K562 (cell line): ENCODE results near the gene AAK1. TPM values are rescaled to one million over a fixed set of nuclear protein-coding genes. Genes with fewer than 3 reads are reported as not detected.

Experiments used
- CHD1 ChIP-seq: fragments of 200-600 bp; sonication (generic); IDR thresholded peaks from one replicate; pipeline ENCODE4 v1.6.1; 2012; ENCODE audit warnings: mild to moderate bottlenecking, moderate library complexity, low read length, inconsistent platforms
- EP400 ChIP-seq: fragments of 450-650 bp; IDR thresholded peaks from 2 replicates; pipeline ENCODE4 v1.6.1; 2017; ENCODE audit warnings: antibody characterized with exemption, mild to moderate bottlenecking, moderate library complexity
- FOXM1 ChIP-seq, 2 experiments: fragments of 450-650 bp in 1 of 2; sonication (generic) in 1 of 2; formaldehyde crosslinking in 1 of 2; IDR thresholded peaks; 2 replicates each; pipeline versions ENCODE4 v1.6.1 to v1.9.0; 2017 to 2022; ENCODE audit warnings: low read depth in 2 of 2, mild to moderate bottlenecking in 2 of 2, missing genetic modification reagents in 1 of 2, moderate library complexity in 1 of 2
- LARP7 ChIP-seq: fragments of 450-650 bp; IDR thresholded peaks from 2 replicates; pipeline ENCODE4 v1.6.1; 2016
- LCOR ChIP-seq: sonication (generic); formaldehyde crosslinking; IDR thresholded peaks from 2 replicates; pipeline ENCODE4 v1.8.0; 2022; ENCODE audit warnings: mild to moderate bottlenecking, missing genetic modification reagents
- PPARD ChIP-seq: fragments of 250-450 bp; sonication (Bioruptor Pico); IDR thresholded peaks from 2 replicates; pipeline ENCODE4 v1.8.0; 2022; ENCODE audit warnings: inconsistent platforms, mild to moderate bottlenecking, moderate library complexity
- PRMT5 ChIP-seq: sonication (generic); formaldehyde crosslinking; IDR thresholded peaks from 2 replicates; pipeline ENCODE4 v1.5.0; 2020; ENCODE audit warnings: missing genetic modification reagents
- SNIP1 ChIP-seq: fragments of 450-650 bp; IDR thresholded peaks from 2 replicates; pipeline ENCODE4 v1.7.1; 2017; ENCODE audit warnings: low read depth, mild to moderate bottlenecking
- ZNF124 ChIP-seq: sonication (generic); formaldehyde crosslinking; IDR thresholded peaks from 2 replicates; pipeline ENCODE4 v1.8.1; 2022; ENCODE audit warnings: missing genetic modification reagents
- ZNF134 ChIP-seq: fragments of 250-450 bp; sonication (Bioruptor Pico); conservative IDR thresholded peaks from 2 replicates; pipeline ENCODE4 v1.4.0; 2020
- ZNF316 ChIP-seq: fragments of 450-650 bp; IDR thresholded peaks from 2 replicates; pipeline ENCODE4 v1.6.1; 2016
- ZNF717 ChIP-seq: fragments of 250-450 bp; sonication (Bioruptor Pico); IDR thresholded peaks from 2 replicates; pipeline ENCODE4 v1.5.0; 2021
- polyA plus RNA-seq, 8 experiments: library from polyadenylated mRNA; depleted of rRNA in 4 of 8; stranded (reverse) in 5 of 8; unstranded in 3 of 8; fragments of >200 nt; fragmentation: Nextera tagmentation in 2 of 8; fragmentation: Illumina TruSeq in 1 of 8; extraction: Ambion mirVana in 2 of 8; extraction: Trizol in 1 of 8; gene quantifications; 2 replicates each; pipeline versions ENCODE4 v1.2.1 to v1.2.3, GENCODE V29; 2011 to 2014; ENCODE audit warnings: inconsistent platforms in 1 of 8, missing spikeins in 1 of 8
- total RNA-seq, 7 experiments: library from RNA; depleted of rRNA in 6 of 7; stranded (reverse); fragments of >200 nt in 6 of 7; fragmentation: Illumina TruSeq in 2 of 7; extraction: Trizol in 2 of 7; gene quantifications; 2 replicates each; pipeline versions ENCODE4 v1.2.1 to v1.2.3, GENCODE V29; 2011 to 2021; ENCODE audit warnings: low replicate concordance in 1 of 7
- TF ChIP-seq, protein P1 (sequence below): fragments of 450-650 bp; IDR thresholded peaks from 2 replicates; pipeline ENCODE4 v1.6.1; 2017; ENCODE audit warnings: antibody characterized with exemption, mild to moderate bottlenecking
- TF ChIP-seq, protein P2 (sequence below): fragments of 250-450 bp; sonication (Bioruptor Pico); IDR thresholded peaks from 2 replicates; pipeline ENCODE4 v1.5.0; 2022; ENCODE audit warnings: mild to moderate bottlenecking

AAK1 gene
- total and polyA plus RNA-seq, 9 of the 15 experiments (the other 6 are each of a cell fraction or from before 2014, with no cell fraction given), result 0.89 to 17.1 (median 6.0) TPM

DNA sequence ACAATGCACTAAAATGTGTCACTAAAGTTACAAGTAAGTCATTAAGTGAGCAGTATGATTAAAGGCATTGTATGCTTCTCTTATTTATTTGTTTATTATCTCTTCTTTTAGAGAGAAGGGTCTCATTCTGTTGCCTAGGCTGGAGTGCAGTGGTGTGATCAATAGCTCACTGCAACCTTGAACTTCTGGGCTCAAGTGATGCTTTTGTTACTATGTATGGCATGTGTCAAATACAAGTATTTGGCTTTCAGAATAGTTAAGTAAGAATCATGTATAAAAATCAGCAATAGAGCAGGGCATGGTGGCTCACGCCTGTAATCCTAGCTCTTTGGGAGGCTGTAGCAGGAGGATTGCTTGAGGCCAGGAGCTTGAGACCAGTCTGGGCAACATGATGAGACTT is 15.8 kb upstream of the AAK1 start (continued):
- TF ChIP-seq FOXM1 (IDR thresholded peaks at IDR 0.05; ENCODE audit: low read depth), result no peak
- no peak for TF ChIP-seq FOXM1 (CRISPR knock-in tag; IDR thresholded peaks at IDR 0.05; ENCODE audit: low read depth)
- TF ChIP-seq CHD1, result no peak
- no peak for TF ChIP-seq PRMT5 (CRISPR knock-in tag)
- no peak for TF ChIP-seq SNIP1
- TF ChIP-seq ZNF134 (CRISPR knock-in tag), result no peak
- no peak for TF ChIP-seq ZNF316
- no peak for TF ChIP-seq ZNF717 (CRISPR knock-in tag)
- TF ChIP-seq EP400, result no peak
- no peak for TF ChIP-seq ZNF124 (CRISPR knock-in tag)
- TF ChIP-seq PPARD, result no peak
- TF ChIP-seq LCOR (CRISPR knock-in tag), result no peak
- TF ChIP-seq, protein P1, sequence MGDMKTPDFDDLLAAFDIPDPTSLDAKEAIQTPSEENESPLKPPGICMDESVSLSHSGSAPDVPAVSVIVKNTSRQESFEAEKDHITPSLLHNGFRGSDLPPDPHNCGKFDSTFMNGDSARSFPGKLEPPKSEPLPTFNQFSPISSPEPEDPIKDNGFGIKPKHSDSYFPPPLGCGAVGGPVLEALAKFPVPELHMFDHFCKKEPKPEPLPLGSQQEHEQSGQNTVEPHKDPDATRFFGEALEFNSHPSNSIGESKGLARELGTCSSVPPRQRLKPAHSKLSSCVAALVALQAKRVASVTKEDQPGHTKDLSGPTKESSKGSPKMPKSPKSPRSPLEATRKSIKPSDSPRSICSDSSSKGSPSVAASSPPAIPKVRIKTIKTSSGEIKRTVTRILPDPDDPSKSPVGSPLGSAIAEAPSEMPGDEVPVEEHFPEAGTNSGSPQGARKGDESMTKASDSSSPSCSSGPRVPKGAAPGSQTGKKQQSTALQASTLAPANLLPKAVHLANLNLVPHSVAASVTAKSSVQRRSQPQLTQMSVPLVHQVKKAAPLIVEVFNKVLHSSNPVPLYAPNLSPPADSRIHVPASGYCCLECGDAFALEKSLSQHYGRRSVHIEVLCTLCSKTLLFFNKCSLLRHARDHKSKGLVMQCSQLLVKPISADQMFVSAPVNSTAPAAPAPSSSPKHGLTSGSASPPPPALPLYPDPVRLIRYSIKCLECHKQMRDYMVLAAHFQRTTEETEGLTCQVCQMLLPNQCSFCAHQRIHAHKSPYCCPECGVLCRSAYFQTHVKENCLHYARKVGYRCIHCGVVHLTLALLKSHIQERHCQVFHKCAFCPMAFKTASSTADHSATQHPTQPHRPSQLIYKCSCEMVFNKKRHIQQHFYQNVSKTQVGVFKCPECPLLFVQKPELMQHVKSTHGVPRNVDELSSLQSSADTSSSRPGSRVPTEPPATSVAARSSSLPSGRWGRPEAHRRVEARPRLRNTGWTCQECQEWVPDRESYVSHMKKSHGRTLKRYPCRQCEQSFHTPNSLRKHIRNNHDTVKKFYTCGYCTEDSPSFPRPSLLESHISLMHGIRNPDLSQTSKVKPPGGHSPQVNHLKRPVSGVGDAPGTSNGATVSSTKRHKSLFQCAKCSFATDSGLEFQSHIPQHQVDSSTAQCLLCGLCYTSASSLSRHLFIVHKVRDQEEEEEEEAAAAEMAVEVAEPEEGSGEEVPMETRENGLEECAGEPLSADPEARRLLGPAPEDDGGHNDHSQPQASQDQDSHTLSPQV, result no peak
- TF ChIP-seq LARP7, result no peak
- TF ChIP-seq, protein P2, sequence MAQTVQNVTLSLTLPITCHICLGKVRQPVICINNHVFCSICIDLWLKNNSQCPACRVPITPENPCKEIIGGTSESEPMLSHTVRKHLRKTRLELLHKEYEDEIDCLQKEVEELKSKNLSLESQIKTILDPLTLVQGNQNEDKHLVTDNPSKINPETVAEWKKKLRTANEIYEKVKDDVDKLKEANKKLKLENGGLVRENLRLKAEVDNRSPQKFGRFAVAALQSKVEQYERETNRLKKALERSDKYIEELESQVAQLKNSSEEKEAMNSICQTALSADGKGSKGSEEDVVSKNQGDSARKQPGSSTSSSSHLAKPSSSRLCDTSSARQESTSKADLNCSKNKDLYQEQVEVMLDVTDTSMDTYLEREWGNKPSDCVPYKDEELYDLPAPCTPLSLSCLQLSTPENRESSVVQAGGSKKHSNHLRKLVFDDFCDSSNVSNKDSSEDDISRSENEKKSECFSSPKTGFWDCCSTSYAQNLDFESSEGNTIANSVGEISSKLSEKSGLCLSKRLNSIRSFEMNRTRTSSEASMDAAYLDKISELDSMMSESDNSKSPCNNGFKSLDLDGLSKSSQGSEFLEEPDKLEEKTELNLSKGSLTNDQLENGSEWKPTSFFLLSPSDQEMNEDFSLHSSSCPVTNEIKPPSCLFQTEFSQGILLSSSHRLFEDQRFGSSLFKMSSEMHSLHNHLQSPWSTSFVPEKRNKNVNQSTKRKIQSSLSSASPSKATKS, result no peak
